Upper lobe of left lung (tissue), 4 donors: ENCODE data around the gene LIPT1.

Experiments used
- EP300 ChIP-seq, 4 donors: sonication (generic); formaldehyde crosslinking; IDR thresholded peaks; one replicate each; pipeline ENCODE4 v1.5.1; 2017; ENCODE audit warnings: antibody characterized with exemption in 4 of 4, control low read depth in 2 of 4
- POLR2A ChIP-seq, 4 donors: fragments of 450-650 bp; IDR thresholded peaks; one replicate each; pipeline ENCODE4 v1.5.1; 2016 to 2017; ENCODE audit warnings: antibody characterized with exemption in 4 of 4, mild to moderate bottlenecking in 2 of 4
- POLR2AphosphoS5 ChIP-seq, 2 donors: sonication (generic); formaldehyde crosslinking; IDR thresholded peaks; one replicate each; pipeline ENCODE4 v1.5.1; 2017; ENCODE audit warnings: antibody characterized with exemption in 2 of 2
- TF ChIP-seq, protein P1 (sequence below), 6 experiments: fragments of 450-650 bp in 4 of 6; fragments of 200-600 bp in 2 of 6; sonication (generic) in 2 of 6; IDR thresholded peaks; one replicate each; pipeline ENCODE4 v1.5.1; 2016 to 2019; ENCODE audit warnings: antibody characterized with exemption in 6 of 6

DNA sequence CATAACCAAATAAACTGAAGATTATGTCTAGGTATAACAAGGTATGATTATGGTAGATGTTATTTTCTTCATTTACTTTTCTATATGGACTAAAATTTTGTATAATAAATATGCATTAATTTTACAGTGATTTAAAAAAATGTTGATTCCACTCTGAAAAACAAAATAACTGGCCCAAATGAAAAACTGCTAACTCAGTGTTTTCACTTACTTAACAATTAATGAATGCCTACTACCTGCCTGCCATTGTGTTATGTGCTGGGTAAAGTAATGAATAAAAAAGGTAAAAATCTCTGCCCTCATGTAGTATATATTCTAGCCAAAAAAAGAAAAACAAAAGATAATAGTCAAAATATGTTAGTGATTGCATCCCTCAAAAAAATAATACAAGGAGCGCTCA lies 42.8 kb upstream of the LIPT1 start:
- TF ChIP-seq, protein P1, sequence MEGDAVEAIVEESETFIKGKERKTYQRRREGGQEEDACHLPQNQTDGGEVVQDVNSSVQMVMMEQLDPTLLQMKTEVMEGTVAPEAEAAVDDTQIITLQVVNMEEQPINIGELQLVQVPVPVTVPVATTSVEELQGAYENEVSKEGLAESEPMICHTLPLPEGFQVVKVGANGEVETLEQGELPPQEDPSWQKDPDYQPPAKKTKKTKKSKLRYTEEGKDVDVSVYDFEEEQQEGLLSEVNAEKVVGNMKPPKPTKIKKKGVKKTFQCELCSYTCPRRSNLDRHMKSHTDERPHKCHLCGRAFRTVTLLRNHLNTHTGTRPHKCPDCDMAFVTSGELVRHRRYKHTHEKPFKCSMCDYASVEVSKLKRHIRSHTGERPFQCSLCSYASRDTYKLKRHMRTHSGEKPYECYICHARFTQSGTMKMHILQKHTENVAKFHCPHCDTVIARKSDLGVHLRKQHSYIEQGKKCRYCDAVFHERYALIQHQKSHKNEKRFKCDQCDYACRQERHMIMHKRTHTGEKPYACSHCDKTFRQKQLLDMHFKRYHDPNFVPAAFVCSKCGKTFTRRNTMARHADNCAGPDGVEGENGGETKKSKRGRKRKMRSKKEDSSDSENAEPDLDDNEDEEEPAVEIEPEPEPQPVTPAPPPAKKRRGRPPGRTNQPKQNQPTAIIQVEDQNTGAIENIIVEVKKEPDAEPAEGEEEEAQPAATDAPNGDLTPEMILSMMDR (IDR thresholded peaks at IDR 0.05), result no peak
- TF ChIP-seq POLR2AphosphoS5 (IDR thresholded peaks at IDR 0.05) (no peak), POLR2A (IDR thresholded peaks at IDR 0.05) (no peak), EP300 (IDR thresholded peaks at IDR 0.05) (no peak)
